Ramos (cell line): ENCODE data around the gene PTGDR.

Source experiments
- in situ Hi-C: fragments of 300-500 bp; cut with MboI; formaldehyde crosslinking; loops from one replicate; pipeline ENCODE4 v1.14.3; 2022; ENCODE audit warnings: low sequenced_read_pairs; ENCODE audit not compliant: unreplicated experiment

The PTGDR gene

GRCh38 chr14:52262600-52262999 lies 4.9 kb upstream of the PTGDR start:
- in situ Hi-C loops, result no loop called here

DNA sequence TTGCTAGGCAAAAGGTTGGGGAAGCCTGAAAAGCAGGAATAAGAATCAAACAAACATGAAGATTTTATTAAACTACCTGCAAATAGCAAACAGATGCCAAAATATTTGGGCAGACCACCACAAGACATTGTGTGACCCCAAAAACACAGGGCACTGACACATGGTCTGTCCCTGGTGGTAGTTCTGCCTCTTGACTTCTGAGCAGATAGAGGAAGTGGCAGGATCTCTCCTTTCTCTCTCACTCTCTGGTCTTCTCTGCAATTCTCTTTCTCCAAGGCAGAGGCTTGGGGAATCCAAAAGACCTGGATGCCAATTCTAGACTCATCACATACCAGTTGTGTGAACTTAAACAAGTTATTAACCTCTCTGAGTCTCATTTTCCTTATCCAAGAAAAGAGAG lies 4.3 kb upstream of the PTGDR start:
- in situ Hi-C loops, result no loop called here

GRCh38 chr14:52265253-52265652 lies 2.2 kb upstream of the PTGDR start:
- in situ Hi-C loops, result no loop called here

- in situ Hi-C loops, result no loop called here
Measured at GRCh38 chr14:52266179-52266578, 1.3 kb upstream of the PTGDR start.

DNA sequence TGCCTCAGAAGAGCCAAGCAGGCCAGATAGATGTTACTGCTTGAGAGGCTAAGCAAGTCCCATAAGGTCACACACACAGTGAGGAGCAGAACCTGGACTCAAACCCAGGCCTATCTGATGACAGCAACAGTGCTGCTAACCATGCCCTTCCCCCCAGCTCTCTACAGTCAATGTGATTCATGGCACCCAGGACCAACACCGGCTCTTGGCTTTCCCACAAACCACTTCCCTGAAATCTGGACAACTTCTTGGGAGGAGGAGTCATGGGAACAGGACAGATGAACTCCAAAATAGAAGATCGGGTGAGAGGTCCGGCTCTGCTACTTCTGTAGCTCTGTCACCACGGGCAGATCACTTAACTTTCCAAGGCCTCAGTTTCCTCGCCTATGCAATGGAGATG lies 716 bp upstream of the PTGDR start:
- in situ Hi-C loops, result no loop called here

DNA sequence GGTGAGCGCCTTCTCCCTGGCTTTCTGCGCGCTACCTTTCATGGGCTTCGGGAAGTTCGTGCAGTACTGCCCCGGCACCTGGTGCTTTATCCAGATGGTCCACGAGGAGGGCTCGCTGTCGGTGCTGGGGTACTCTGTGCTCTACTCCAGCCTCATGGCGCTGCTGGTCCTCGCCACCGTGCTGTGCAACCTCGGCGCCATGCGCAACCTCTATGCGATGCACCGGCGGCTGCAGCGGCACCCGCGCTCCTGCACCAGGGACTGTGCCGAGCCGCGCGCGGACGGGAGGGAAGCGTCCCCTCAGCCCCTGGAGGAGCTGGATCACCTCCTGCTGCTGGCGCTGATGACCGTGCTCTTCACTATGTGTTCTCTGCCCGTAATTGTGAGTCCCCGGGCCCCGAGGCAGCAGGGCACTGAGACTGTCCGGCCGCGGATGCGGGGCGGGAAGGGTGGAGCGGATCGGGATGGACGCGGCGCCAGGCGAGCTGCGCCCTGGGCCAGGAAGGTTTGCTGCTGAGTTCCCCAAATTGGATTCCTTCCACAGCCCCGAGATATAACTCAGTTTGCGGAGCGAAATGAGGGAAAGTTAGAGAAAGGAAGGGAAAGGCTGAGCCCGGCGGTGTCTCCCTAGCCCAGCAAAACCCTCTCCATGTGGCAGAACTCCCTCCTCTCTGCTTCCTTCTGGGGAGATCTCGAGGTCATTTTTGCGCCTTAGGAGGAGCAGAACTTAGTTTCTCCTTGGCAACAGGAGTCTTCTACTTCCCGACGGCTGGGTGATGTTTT lies 972 bp downstream of the PTGDR start:
- in situ Hi-C loops, result no loop called here

- in situ Hi-C loops, result no loop called here
Measured at GRCh38 chr14:52269100-52269499, 1.6 kb downstream of the PTGDR start.

- in situ Hi-C loops, result no loop called here
Measured at GRCh38 chr14:52269982-52270381, 2.5 kb downstream of the PTGDR start.

- in situ Hi-C loops, result no loop called here
Measured at GRCh38 chr14:52271538-52271937, 4.0 kb downstream of the PTGDR start.

- in situ Hi-C loops, result no loop called here
Measured at GRCh38 chr14:52272375-52272774, 4.9 kb downstream of the PTGDR start.

GRCh38 chr14:52275372-52275771 lies 7.9 kb downstream of the PTGDR start:
- in situ Hi-C loops, result no loop called here

- in situ Hi-C loops, result no loop called here
Measured at GRCh38 chr14:52277552-52277951, 10.1 kb downstream of the PTGDR start.

DNA sequence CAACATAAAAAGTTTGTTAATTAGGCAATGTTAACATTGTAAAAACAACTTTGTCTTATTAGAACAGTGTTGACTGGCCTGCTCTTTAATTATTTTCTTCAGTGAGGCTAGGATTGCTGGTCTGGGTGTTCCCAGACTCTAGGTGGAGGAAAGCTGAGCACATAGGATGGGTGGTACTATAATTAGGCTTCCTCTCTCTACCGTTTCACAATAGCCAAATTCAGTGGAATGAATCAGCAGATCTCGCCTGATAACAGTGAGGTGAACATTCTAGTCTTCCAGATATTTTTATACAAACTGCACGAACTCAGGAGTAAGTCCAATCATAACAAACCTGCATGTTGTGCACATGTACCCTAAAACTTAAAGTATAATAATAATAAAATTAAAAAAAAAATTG lies 11.9 kb downstream of the PTGDR start:
- in situ Hi-C loops, result no loop called here

DNA sequence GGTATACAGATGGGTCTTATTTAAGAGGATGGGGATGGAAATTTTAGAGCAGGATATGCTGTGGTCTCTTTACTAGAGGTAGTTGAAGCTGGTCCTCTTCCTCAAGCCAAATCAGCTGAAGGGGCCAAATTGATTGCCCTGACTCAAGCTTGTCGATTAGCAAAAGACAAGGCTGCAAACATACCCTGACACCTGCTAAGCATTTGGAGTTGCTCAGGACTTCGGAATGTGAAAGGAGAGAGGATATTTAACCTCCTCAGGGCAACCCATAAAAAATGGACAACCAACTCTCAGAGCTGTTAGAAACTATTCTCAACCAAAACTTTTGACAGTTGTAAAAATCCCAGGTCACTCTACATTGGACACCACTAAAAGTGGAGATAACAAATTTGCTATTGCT lies 15.6 kb downstream of the PTGDR start:
- in situ Hi-C loops, result no loop called here

DNA sequence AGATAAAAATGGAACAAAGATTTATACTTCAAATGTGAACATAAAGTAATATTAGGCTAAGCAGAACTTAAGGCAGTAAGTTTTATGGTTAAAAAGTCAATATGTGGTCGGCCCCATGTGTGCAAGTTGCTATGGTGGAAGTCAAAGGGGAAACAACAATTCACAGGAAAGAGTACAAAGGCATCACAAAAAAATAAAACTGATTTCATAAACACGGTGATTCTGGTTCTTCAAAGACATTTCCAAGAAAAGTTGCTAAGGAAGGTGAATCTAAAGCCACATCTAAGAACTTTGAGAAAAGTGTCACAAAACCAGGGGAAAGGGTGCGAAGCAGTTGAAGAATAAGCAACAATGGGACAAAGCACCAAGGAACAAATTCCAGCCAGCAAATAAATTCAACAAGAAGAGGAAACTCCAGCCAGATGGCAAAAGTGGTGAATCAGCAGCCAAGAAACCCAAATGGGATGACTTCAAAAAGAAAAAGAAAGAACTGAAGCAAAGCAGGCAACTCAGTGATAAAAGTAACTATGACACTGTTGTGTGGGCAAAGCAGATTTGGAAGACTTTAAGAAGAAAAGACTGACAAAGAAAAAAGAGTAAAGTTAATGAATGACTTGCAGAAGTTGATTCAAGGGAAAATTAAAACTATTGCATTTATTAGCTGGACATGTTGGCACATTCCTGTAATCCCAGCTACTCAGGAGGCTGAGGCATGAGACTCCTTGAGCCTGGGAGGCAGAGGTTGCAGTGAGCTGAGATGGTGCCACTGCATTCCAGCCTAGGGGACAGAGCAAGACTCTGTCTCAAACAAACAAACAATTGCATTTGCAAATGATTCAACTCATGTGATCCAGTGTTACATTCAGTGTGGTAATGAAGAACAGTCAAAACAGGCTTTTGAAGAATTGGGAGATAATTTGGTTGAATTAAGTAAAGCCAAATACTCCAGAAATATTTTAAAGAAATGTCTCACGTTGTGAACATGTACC lies 19.5 kb downstream of the PTGDR start:
- in situ Hi-C loops, result no loop called here

- in situ Hi-C loops, result no loop called here
Measured at GRCh38 chr14:52296378-52296777, 28.9 kb downstream of the PTGDR start.

- in situ Hi-C loops, result no loop called here
Measured at GRCh38 chr14:52298795-52299194, 31.3 kb downstream of the PTGDR start.

GRCh38 chr14:52299692-52300278 lies 32.3 kb downstream of the PTGDR start:
- in situ Hi-C loops, result no loop called here

- in situ Hi-C loops, result no loop called here
Measured at GRCh38 chr14:52303236-52303635, 35.7 kb downstream of the PTGDR start.

GRCh38 chr14:52304248-52304904 lies 36.9 kb downstream of the PTGDR start:
- in situ Hi-C loops, result no loop called here
